Esophagus mucosa (tissue), 1 donor: ENCODE results near the gene GATD1. TPM values are rescaled to one million over a fixed set of nuclear protein-coding genes. Genes with fewer than 3 reads are reported as not detected.
A peak's percentile ranks its signal among the peaks of the same experiment; 100 is the strongest.

Experiments used
- ATAC-seq: fragments of 200-7000 bp; cut with Tn5 transposase; one replicate; pipeline ENCODE4 v1.9.1; 2020
- total RNA-seq: library from RNA; stranded (reverse); gene quantifications from one replicate; pipeline ENCODE4 v1.2.4, GENCODE V29; 2023
- donor health status: DM: yes; HTN: yes; CAD: no.

GATD1 gene
- total RNA-seq, 1 donor from 2014 or later, result 38.4 TPM

DNA sequence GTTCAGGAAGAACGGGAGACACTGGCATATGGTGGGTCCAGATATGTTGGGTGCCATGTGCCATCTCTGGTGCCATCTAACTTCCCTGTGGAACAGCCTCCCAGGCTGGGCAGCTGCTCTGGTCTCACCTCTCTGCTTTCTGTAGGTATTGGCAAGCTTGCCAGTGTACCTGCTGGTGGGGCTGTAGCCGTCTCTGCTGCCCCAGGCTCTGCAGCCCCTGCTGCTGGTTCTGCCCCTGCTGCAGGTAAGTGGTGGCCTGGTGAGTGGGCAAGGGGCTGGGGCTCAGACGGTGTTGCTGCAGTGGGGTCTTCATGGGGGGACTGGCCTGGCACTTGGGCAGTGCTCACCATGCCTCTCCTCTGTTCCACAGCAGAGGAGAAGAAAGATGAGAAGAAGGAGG lies 35.1 kb upstream of the GATD1 start:
- ATAC-seq, result no peak

DNA sequence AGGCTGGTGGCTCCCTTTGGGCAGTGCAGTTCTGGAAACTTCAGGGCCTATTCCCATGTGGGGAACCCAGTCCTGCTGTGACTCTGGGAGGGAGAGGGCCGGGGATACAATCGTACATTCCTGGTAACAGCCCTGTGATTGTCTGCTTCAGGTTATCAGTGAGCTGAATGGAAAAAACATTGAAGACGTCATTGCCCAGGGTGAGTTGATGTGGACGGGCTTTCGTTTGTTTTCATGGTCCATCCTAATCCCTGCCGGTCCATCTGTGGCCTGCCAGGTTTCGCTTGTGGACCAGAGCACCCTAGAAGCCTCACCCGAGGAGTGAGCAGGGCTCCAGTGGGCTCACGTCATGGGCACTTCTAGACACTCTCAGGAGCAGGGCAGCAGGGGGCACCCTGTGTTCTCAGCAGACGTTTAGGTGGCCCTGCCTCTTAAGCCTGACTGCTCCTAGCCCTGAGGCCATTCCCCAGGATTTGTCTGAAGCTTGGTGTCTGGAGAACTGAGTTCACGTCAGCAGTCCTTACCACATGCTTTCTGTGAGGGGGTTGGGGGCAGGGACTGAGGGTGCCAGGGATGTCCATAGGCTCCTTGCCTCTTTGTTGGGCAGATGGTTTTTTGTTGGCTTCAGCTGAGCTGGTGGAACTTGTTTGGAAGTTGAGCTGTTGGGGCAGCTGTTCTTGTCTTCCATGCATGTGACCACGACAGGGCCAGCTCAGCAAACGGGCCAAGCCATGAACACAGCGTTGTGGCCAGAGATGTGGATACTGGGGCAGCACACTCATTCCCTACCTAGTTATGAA lies 34.4 kb upstream of the GATD1 start:
- ATAC-seq, result peak; percentile 0

DNA sequence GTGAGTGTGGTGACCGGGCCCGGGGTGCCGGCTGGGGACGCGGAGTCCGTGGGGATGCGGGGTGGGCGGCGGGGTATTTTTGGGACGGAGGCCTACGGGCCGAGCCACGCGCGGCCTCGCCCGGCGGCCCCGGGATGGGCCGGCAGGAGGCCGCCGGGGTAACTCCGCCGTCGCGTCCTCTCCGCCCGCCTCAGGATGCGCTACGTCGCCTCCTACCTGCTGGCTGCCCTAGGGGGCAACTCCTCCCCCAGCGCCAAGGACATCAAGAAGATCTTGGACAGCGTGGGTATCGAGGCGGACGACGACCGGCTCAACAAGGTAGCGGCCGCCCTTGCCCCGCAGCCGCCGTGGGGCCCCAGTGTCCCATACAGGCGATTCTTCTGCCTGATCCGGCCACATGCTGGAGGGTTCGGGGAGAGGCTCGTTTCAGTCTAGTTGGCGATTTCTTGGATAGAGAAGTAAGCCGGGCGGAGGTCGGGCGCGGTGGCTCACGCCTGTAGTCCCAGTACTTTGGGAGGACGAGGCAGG lies 32.8 kb upstream of the GATD1 start:
- peak; percentile 5 for ATAC-seq

DNA sequence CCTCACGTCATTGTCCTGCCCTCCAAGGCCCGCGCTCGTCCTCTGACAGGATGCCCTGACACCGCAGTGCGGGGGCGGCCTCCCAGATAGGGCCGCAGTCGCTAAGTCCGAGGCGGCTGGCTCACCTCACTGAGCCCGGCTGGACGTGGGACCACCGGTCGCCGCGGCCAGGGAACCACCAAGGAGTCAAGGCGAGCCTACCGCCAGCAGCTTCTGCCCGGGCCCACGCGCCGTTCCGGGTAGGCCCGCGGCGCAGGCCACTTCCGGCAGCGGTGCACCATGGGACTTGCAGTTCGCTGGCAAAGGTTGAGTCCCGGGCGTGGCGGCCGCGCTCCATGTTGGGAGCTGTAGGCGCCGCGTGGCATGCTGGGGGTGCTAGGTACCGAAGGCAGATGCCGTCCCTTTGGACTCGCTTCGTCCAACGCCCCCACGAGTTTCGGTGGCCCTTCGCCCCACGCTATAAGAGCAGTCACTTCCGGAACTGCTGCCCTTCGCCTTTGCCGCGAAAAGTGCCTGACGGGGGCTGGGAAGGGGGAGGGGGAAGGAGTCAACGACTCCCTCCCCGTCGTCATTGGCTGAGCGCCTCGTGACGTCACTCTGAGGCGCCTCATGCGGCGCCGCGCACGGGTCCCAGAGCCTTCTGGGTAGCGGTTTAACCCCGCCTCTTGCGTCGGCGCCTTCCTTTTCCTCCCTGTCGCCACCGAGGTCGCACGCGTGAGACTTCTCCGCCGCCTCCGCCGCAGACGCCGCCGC lies 32.2 kb upstream of the GATD1 start, which contains the start of gene RPLP2:
TSS of gene RPLP2 (plus strand) at position 681 of the 753 bp plus-strand sequence. CDS start 268 bp downstream, outside the sequence.
- peak; percentile 89 for ATAC-seq

DNA sequence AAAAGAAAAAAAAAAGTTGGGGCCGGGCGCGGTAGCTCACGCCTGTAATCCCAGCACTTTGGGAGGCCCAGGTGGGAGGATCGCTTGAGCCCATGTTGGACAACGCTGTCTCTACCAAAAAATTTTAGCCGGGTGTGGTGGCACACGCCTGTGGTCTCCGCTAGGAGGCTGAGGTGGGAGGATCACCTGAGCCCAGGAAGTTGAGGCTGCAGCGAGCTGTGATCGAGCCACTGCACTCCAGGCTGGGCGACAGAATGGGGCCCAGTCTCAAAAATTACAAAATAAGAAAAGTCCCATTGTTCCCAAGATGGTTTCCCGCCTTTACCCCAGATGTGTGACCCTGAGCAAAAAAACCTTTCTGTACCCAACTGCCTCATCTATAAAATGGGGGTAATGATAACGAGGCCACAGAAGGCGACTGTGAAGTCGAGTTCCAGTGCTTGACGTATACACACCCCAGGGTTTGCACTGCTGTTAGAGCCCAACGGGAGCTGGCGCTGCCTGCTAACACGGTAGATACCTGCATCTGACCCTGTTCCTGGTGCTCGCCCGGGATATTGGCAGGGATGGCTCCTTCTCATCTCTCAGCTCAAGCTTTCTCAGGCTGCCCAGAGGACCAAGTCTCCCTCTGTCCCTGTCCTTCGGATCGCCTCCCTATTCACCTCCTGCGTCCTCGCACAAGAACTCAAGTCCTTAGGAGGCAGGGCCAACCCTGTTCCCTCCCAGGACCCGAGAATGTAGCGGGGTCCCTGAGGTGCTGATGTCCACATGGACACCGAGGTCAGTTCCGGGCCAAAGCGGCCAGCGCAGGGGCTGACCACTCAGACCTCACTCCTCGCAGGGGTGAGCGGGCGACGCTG lies 31.4 kb upstream of the GATD1 start:
- peak; percentile 0 for ATAC-seq

DNA sequence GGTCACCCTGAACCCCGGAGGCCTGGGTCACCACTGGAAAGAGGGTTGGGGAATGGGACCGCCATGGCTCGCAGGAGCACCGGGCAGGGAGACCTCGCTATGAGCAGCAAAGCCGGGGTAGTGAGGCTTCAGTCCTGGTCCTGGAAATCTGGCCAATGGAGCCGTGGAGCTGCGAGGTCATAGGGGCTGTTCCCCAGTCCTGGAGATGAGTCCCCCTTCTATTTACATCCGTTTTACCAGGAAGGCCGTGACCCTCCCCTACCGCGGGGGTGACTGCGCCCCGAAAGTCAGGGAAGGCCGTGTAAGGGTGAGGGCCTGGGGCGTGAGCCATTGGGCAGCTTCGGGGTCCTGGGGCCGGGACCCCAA lies 27.3 kb upstream of the GATD1 start:
- ATAC-seq, result no peak

DNA sequence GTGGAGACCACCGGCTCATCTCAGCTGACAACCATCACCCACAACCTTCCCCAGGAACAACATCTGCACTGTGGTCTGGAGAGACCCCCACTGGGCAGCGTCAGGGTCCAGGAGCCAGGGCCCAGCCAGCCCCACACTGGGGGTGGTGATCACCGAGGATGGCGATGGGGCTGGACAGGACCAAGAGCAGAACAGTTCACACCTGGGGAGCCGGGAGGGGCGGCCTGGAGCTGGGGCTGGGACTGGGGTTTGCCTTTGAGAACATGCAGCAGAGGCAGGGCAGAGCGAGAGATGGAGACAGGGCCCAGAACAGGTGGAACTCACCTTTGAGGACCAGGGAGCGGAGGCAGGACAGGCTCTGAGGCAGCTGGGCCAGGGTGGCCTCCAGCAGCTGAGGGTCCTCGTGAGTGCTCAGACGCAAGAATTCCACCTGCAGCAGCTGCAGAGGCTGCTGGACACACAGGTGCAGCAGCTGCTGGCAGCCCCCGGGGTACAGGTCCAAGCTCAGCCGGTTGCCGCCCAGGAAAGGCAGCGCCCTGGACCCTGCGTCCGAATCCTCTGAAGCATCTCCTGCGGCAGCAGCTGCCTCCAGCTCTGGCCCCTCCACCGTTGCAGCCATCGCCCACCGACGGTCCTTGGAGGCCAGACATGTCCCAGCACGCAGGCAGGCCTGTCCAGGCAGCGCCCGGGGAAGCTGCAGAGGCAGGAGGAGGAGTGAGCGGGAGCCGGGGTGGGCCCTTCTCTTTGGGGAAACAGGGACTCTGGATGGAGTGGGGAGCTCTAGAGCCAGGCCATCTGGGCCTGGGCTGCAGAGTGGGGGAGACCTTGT lies 26.7 kb upstream of the GATD1 start:
- peak; percentile 27 for ATAC-seq

DNA sequence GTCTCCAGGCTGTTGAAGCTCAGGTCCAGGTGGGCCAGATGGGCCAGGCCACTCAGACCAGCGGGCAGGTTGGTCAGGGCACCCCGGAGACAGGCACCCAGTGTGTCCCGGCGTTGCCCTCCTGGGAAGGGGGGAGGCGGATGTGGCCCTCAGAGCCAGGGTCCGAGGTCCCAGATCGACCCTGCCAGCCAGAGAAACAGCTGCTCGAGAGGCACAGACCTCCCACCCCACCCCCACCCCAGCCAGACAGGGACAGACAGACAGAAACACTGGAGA lies 26.1 kb upstream of the GATD1 start:
- ATAC-seq, result no peak

DNA sequence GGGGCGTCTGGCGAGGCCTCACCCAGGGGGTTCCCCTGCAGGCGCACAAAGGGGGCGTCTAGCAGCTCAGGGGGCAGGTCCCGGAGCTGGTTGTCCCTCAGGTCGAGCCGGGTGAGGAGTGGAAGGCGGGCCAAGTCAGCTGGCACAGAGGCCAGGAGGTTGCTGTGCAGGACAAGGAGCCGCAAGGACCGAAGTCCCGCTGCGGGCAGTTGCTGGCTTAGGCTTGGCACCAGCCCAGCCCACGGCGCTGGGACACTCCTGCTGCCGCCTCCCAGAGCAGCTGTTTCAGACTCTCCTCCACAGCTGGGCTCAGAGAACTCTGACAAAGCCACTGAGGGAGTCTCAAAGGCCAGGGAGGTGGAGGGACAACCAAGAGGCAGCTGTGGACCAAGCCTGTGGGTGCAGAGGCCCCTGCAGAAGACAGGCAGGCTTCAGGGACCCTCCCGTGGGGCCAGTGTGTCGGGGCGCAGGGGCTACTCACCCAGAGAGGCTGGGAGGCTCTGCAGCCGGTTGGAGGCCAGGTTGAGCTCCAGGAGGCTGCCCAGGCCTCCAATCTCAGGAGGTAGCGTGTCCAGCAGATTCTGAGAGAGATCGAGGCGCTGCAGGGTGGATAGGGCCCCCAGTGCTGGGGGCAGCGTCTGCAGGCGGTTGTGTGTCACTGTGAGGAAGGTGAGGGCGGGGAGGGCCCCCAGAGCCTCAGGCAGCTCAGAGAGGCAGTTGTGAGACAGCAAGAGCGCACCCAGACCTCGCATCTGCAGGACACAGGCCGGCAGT lies 25.6 kb upstream of the GATD1 start:
- no peak for ATAC-seq

DNA sequence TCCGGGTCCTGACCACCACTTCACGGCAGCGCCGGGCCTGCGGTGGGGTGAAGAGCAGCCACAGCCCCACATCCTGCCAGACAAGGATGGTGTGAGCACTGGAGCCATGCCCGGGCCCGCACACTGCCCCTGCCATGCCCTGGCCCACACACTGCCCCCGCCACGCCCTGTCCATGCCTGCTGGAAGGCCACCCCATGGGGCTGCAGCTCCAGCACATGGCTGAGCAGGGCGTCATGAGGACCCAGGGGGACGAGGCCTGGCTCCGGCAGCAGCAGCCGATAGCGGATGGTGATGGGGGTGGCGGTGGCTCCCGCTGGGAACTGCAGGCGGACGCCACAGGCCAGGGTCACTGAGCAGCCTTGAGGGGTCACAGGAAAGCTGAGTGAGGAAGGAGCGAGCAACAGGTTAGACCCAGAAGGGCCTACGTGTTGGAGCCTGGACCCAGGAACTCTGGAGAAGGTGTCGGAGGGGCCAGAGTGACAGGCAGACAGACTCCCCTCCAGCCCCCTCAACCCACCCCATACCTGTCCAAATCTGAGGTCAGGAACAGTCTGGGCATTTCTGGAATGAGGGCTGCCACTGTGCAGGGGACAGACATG lies 24.8 kb upstream of the GATD1 start:
- no peak for ATAC-seq

DNA sequence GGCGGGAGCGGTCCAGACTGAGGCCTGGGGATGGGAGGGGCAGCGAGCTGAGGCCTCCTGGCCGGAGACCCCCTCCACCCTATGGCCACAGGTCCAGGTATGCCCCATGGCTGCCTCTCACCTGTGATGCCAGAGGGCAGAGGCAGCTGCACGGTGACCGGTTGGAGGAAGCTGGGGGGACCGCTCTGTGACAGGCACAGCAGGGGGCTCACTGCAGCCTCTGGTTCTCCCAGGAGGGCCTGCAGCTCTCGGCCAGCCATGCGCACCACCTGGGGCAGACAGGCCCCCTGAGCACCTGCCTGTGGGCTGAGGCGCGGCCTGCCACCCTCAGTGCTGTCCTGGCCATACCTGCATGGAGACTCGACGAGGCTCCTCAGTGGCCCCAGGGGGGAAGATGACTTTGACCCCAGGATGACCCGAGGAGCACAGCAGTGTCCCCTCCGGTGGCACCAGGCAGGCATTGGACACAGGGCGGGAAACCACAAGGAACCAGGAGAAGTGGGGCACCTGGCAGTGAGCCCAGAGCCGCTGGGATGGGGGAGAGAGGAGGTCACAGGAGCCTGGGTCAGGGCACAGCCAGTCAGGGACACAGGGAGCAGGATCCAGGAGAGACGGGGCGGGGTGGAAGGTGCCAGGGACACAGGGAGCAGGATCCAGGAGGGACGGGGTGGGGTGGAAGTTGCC lies 24.0 kb upstream of the GATD1 start:
- ATAC-seq, result no peak

DNA sequence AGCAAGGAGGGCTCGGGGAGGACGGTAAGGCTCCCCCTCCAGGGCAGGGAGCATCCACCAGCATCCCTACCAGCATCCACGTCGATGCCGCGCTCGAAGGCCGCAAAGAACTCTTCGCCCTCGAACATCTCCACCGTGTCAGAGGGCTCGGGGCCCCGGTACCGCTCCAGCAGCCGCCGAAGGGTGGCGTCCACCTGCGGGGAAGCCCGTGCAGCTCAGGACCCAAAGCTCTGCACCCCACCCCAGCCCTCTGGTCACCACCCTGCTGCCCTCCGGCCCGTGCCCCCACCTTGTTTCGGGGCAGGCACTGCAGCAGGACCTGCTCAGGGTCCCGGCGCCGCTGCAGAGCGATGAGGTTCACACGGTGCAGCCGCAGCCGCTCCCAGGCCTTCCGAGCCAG lies 23.2 kb upstream of the GATD1 start:
- ATAC-seq, result no peak

DNA sequence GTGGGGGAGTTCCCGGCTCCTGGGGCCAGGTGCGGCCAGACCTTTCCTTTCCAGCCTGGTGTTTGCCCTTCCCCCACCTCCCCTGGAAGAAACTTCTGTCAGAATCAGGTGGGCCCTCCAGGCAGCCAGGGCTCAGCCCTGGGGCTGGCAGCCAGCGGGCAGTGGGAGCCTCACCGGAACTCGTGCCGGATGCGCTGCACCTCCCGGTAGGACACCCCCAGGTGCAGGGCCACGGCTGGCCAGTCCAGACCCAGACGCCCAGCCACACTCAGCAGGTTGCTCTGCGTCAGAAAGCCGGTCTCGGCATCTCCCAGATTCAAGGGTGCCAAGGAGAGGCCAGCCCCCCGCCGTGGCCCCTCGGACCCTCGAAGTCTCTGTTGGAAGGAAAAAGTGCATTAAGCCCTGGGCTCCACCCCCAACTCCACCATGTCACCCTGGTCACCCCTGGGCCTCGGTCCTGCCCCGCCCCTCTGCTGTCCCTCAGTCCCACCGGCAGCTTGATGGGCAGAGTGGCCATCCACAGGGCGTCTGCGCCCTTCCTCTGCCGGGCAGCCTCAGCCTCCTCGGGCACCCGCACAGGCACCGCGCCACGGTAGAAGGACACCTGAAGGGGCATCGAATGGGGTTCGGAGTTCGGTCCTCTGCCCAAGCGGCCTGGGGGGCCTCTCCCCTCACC lies 22.5 kb upstream of the GATD1 start:
- no peak for ATAC-seq

DNA sequence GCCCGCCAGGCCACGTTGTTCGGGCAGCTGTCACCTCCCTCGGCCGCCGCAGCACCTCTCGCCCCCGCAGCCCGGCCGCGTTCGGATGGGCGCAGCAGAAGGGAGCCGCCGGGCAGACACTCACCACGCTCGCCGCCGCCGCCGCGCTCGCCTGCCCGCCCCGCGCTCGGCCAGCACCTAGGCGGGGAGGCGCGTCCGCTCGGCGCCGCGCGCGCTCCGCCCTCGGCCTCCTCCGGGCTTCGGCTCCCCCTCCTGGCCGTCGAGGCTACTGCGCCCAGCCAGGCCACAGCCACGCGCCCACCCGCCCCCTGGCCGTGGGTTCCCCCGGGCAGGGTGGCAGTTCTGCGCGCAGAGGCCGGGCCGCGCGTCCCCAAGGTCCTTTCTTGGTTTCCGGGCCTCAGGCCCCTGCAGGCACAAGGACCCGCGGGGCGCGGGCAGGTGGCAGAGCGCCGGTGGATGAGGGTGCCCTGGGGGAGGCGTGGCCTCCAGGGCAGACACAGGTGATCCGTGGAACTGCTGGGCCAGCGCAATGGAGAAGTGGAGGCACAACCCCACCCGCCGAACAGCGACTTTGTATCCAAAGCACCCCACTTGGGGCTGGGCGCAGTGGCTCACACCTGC lies 20.9 kb upstream of the GATD1 start, which contains the start of gene SLC25A22:
TSS of gene SLC25A22 (minus strand) at position 189 of the 621 bp plus-strand sequence. CDS start 3,275 bp downstream, outside the sequence.
- ATAC-seq, result peak; percentile 68

DNA sequence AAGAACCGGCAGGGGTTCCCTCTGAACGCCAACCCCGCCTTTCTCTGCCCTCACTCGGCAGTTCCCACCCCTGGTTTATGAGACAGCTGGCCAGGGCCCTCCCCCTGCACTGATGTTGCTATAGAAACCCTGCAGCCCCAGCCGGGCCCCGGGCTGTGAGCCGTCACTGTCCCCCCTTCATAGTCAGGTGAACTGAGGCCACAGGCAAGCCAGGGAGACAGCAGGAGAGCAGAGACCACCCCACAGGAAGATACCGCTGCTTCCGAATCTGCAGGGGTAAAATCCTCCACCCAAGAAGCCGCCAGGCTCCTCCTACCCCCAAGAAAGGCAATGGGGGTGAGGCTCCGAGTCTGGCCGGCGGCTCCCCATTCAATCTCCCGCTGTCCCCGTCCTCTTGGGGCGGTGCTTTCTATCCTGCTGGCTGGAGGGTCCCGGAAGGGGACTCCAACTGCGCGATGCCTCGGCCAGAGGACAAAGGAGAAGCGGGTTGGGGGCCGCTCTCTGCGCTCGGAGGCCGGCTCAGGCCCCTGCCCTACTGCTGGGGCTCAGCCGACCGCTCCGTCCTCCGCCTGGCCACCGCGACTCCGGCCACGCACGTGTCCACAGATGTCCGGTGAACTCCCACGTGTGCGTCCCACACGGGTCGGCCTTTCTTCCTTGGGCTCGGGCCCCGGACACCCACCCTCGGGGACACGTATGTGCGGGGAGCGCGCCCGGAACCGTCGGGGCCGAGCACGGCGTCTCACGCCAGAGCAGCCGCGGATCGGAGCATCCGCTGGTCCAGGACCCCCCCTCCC lies 20.2 kb upstream of the GATD1 start:
- ATAC-seq, result peak; percentile 30

DNA sequence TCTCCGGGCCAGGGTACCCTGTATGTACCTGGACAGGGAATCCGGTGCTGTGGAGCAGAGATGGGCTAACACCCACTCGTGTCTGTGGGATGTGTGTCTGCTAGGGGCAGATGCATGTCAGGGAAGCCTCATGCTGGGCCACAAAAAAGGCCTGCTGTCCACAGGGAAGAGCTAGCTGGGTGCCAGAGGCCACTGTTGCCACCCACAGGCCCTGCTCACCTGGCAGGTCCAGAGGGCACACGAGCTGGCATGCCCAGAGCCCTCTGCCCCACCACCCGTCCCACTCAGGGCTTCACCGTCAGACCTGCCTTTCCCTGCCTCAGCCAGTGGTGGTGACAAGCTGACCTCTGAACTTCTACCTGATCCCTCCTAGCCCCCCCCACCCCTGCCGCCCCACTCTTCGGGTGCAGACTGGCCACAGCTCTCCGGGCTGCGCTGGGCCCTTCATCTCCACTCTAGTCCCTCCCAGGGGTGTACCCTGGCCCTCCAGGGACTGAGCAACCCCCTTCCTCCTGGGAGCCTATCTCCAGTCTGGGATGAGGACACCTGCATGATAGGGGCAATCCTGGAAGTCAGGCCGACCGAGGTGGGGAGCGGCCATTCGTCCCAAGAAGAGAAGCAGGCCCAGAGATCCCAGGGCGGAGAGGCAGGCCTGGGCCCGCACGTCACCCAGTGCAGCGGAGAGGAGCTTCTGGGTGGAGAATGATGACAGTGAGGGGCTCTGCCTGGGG lies 19.4 kb upstream of the GATD1 start:
- ATAC-seq, result peak; percentile 1
